ENCODE data around the gene SETD1A. TPM values are rescaled to one million over a fixed set of nuclear protein-coding genes. Genes with fewer than 3 reads are reported as not detected.

Gene SETD1A
- total RNA-seq, 2 donors from 2014 or later, result 23.8 to 25.0 TPM

- H3K9me3 Mint-ChIP-seq, result no peaks in the 10 kb centered on the region
- Histone ChIP-seq H3K27me3 (ENCODE audit: control insufficient read depth, insufficient read depth, low read length, poor library complexity, severe bottlenecking) (no peaks in the 10 kb centered on the region), H3K4me1 (ENCODE audit: control insufficient read depth, insufficient read depth, low read length) (peaks cover 16% of the 10 kb centered on the region), H3K36me3 (ENCODE audit: control insufficient read depth, insufficient read depth, low read length) (peaks cover 49% of the 10 kb centered on the region), H3K9me3 (ENCODE audit: control insufficient read depth, low read length) (no peaks in the 10 kb centered on the region), H3K9ac (ENCODE audit: extremely low read depth, low read length, poor library complexity, severe bottlenecking) (peak overlapping the region; percentile 82), H3K27ac (ENCODE audit: low read depth, low read length) (peak overlapping the region; percentile 95), H3K4me3 (ENCODE audit: low read length) (no peak overlapping the region)
- peaks cover 40% of the 10 kb centered on the region for H3K36me3 Mint-ChIP-seq (ENCODE audit: low read depth)
- DNase-seq, result peak; percentile 60
- peak overlapping the region; percentile 11 for H3K4me3 Mint-ChIP-seq
- peak overlapping the region; percentile 79 for H3K27ac Mint-ChIP-seq
- no peak for TF ChIP-seq CTCF (conservative IDR thresholded peaks at IDR 0.05)
- H3K27me3 Mint-ChIP-seq (ENCODE audit: insufficient read depth), result no peaks in the 10 kb centered on the region
- peaks cover 20% of the 10 kb centered on the region for H3K4me1 Mint-ChIP-seq
- 88 to 93% methylated on average over 25 to 38 of the region's 38 CpGs for WGBS, 2 experiments (ENCODE audit: insufficient coverage in 1 of 2, insufficient read length in 1 of 2)
Measured at GRCh38 chr16:30946671-30947540, 10.6 kb upstream of the SETD1A start.

- Histone ChIP-seq H3K9ac (ENCODE audit: extremely low read depth, low read length, poor library complexity, severe bottlenecking) (peak overlapping the region; percentile 82), H3K36me3 (ENCODE audit: control insufficient read depth, insufficient read depth, low read length) (peaks cover 44% of the 10 kb centered on the region), H3K27ac (ENCODE audit: low read depth, low read length) (peak overlapping the region; percentile 95), H3K4me1 (ENCODE audit: control insufficient read depth, insufficient read depth, low read length) (peaks cover 12% of the 10 kb centered on the region), H3K27me3 (ENCODE audit: control insufficient read depth, insufficient read depth, low read length, poor library complexity, severe bottlenecking) (no peaks in the 10 kb centered on the region), H3K9me3 (ENCODE audit: control insufficient read depth, low read length) (no peaks in the 10 kb centered on the region), H3K4me3 (ENCODE audit: low read length) (peak overlapping the region; percentile 62)
- Mint-ChIP-seq H3K9me3 (no peaks in the 10 kb centered on the region), H3K27ac (peak overlapping the region; percentile 96), H3K36me3 (ENCODE audit: low read depth) (peaks cover 37% of the 10 kb centered on the region), H3K4me3 (peak overlapping the region; percentile 82), H3K4me1 (peaks cover 20% of the 10 kb centered on the region), H3K27me3 (ENCODE audit: insufficient read depth) (no peaks in the 10 kb centered on the region)
- no peak for TF ChIP-seq CTCF (conservative IDR thresholded peaks at IDR 0.05)
- 26% methylated on average over 2 of the region's 3 CpGs; no CpG with 5 or more reads in 1 of the 2 experiments for WGBS, 2 experiments (ENCODE audit: insufficient coverage in 1 of 2, insufficient read length in 1 of 2)
- DNase-seq, result peak; percentile 72
Measured at GRCh38 chr16:30947541-30947858, 10.1 kb upstream of the SETD1A start.

GRCh38 chr16:30947859-30948666, 9.5 kb upstream of the SETD1A start:
- H3K9ac ChIP-seq (ENCODE audit: extremely low read depth, low read length, poor library complexity, severe bottlenecking), result peak overlapping the region; percentile 82
- Mint-ChIP-seq H3K27ac (peak overlapping the region; percentile 96), H3K9me3 (no peaks in the 10 kb centered on the region), H3K27me3 (ENCODE audit: insufficient read depth) (no peaks in the 10 kb centered on the region), H3K36me3 (ENCODE audit: low read depth) (peaks cover 31% of the 10 kb centered on the region), H3K4me3 (peak overlapping the region; percentile 82), H3K4me1 (peaks cover 20% of the 10 kb centered on the region)
- peak; percentile 100 for DNase-seq
- peak overlapping the region; percentile 91 for H3K4me3 ChIP-seq (ENCODE audit: low read length)
- peak; percentile 23 for TF ChIP-seq CTCF (conservative IDR thresholded peaks at IDR 0.05)
- no peaks in the 10 kb centered on the region for H3K9me3 ChIP-seq (ENCODE audit: control insufficient read depth, low read length)
- WGBS, 2 experiments (ENCODE audit: insufficient coverage in 1 of 2, insufficient read length in 1 of 2), result 8 to 9% methylated on average over 23 to 38 of the region's 44 CpGs
- H3K36me3 ChIP-seq (ENCODE audit: control insufficient read depth, insufficient read depth, low read length), result peaks cover 38% of the 10 kb centered on the region
- H3K27me3 ChIP-seq (ENCODE audit: control insufficient read depth, insufficient read depth, low read length, poor library complexity, severe bottlenecking), result no peaks in the 10 kb centered on the region
- peaks cover 12% of the 10 kb centered on the region for H3K4me1 ChIP-seq (ENCODE audit: control insufficient read depth, insufficient read depth, low read length)
- H3K27ac ChIP-seq (ENCODE audit: low read depth, low read length), result peak overlapping the region; percentile 95

All from endodermal cell (in vitro differentiated cells).